Measurements from ENCODE around the gene ABCC6.
"Not testable (repeated sequence)": the region's sequence is repeated elsewhere in the genome, so short reads cannot be mapped to it uniquely, and the experiment has no call there.

The ABCC6 gene

GRCh38 chr16:16220449-16220848 is 2.8 kb downstream of the ABCC6 start:
- not testable (repeated sequence) for H3K4ac ChIP-seq (ENCODE audit: low read depth, low read length); H3K56ac ChIP-seq (ENCODE audit: low read length); H3K27ac ChIP-seq (ENCODE audit: low read depth, low read length); H3K9ac ChIP-seq (ENCODE audit: low read length); H3K4me3 ChIP-seq (ENCODE audit: low read length); H3K23ac ChIP-seq (ENCODE audit: low read length); H3K18ac ChIP-seq (ENCODE audit: low read length); H2BK5ac ChIP-seq (ENCODE audit: low read length); H2AK5ac ChIP-seq (ENCODE audit: low read length); H2BK15ac ChIP-seq (replicated peaks; ENCODE audit: low read depth); H2BK120ac ChIP-seq (ENCODE audit: low read depth, low read length); H3K36me3 ChIP-seq (ENCODE audit: control insufficient read depth, insufficient read depth, low read length); H3K79me1 ChIP-seq (ENCODE audit: low read length); DNase-seq; H3K4me2 ChIP-seq (ENCODE audit: low read length); H4K5ac ChIP-seq (ENCODE audit: low read length); H3K27me3 ChIP-seq (ENCODE audit: insufficient read depth, low read length, poor library complexity); H4K8ac ChIP-seq (ENCODE audit: low read depth, low read length); H3K79me2 ChIP-seq (ENCODE audit: control insufficient read depth, insufficient read depth, low read length); H3K4me1 ChIP-seq (ENCODE audit: control insufficient read depth, low read depth, low read length)
- WGBS (ENCODE audit: extremely low coverage, insufficient coverage, low lambda C conversion rate), result no CpG with 5 or more reads among the region's 9 CpGs

GRCh38 chr16:16218787-16219186 is 4.5 kb downstream of the ABCC6 start:
- H2BK5ac ChIP-seq (ENCODE audit: low read length); H3K4me2 ChIP-seq (ENCODE audit: low read length); H3K79me1 ChIP-seq (ENCODE audit: low read length); H3K18ac ChIP-seq (ENCODE audit: low read length); H2BK15ac ChIP-seq (replicated peaks; ENCODE audit: low read depth); H3K23ac ChIP-seq (ENCODE audit: low read length); H2BK120ac ChIP-seq (ENCODE audit: low read depth, low read length); H3K79me2 ChIP-seq (ENCODE audit: control insufficient read depth, insufficient read depth, low read length); H3K36me3 ChIP-seq (ENCODE audit: control insufficient read depth, insufficient read depth, low read length); DNase-seq; H3K4me3 ChIP-seq (ENCODE audit: low read length); H3K4ac ChIP-seq (ENCODE audit: low read depth, low read length); H3K4me1 ChIP-seq (ENCODE audit: control insufficient read depth, low read depth, low read length); H3K56ac ChIP-seq (ENCODE audit: low read length); H3K27ac ChIP-seq (ENCODE audit: low read depth, low read length); H4K5ac ChIP-seq (ENCODE audit: low read length); H3K27me3 ChIP-seq (ENCODE audit: insufficient read depth, low read length, poor library complexity); H3K9ac ChIP-seq (ENCODE audit: low read length); H2AK5ac ChIP-seq (ENCODE audit: low read length); H4K8ac ChIP-seq (ENCODE audit: low read depth, low read length): not testable (repeated sequence)
- WGBS (ENCODE audit: extremely low coverage, insufficient coverage, low lambda C conversion rate), result no CpG with 5 or more reads among the region's 5 CpGs

DNA sequence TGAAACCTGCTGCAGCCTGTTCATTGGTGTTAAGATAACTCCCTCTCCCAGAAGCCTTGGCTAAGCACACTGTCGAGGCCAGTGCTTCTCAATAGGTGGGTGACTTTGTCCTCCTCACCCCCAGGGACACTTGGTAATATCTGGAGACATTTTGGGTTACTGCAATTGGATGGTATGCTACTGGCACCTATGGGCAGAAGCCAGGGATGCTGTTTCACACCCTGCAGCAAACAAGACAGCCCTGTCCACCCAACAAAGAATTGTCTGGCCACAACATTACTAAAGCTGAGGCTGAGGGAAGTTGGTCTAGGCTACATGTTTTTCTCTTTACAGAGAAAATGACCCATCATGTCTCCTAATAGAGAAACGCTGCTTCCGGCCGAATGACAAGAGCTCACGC is 4.9 kb downstream of the ABCC6 start:
- not testable (repeated sequence) for H3K79me2 ChIP-seq (ENCODE audit: control insufficient read depth, insufficient read depth, low read length); H2BK120ac ChIP-seq (ENCODE audit: low read depth, low read length); DNase-seq; H3K4me1 ChIP-seq (ENCODE audit: control insufficient read depth, low read depth, low read length); H3K36me3 ChIP-seq (ENCODE audit: control insufficient read depth, insufficient read depth, low read length); H2BK15ac ChIP-seq (replicated peaks; ENCODE audit: low read depth); H3K79me1 ChIP-seq (ENCODE audit: low read length); H3K18ac ChIP-seq (ENCODE audit: low read length); H2BK5ac ChIP-seq (ENCODE audit: low read length); H3K4ac ChIP-seq (ENCODE audit: low read depth, low read length); H3K9ac ChIP-seq (ENCODE audit: low read length); H4K5ac ChIP-seq (ENCODE audit: low read length); H3K56ac ChIP-seq (ENCODE audit: low read length); H2AK5ac ChIP-seq (ENCODE audit: low read length); H3K4me3 ChIP-seq (ENCODE audit: low read length); H3K27ac ChIP-seq (ENCODE audit: low read depth, low read length); H4K8ac ChIP-seq (ENCODE audit: low read depth, low read length); H3K4me2 ChIP-seq (ENCODE audit: low read length); H3K23ac ChIP-seq (ENCODE audit: low read length); H3K27me3 ChIP-seq (ENCODE audit: insufficient read depth, low read length, poor library complexity)
- WGBS (ENCODE audit: extremely low coverage, insufficient coverage, low lambda C conversion rate), result no CpG with 5 or more reads among the region's 5 CpGs

- not testable (repeated sequence) for H3K4me1 ChIP-seq (ENCODE audit: control insufficient read depth, low read depth, low read length); H3K9ac ChIP-seq (ENCODE audit: low read length); H3K56ac ChIP-seq (ENCODE audit: low read length); H2AK5ac ChIP-seq (ENCODE audit: low read length); DNase-seq; H3K79me2 ChIP-seq (ENCODE audit: control insufficient read depth, insufficient read depth, low read length); H2BK15ac ChIP-seq (replicated peaks; ENCODE audit: low read depth); H4K8ac ChIP-seq (ENCODE audit: low read depth, low read length); H2BK5ac ChIP-seq (ENCODE audit: low read length); H4K5ac ChIP-seq (ENCODE audit: low read length); H3K36me3 ChIP-seq (ENCODE audit: control insufficient read depth, insufficient read depth, low read length); H3K27ac ChIP-seq (ENCODE audit: low read depth, low read length); H3K4me3 ChIP-seq (ENCODE audit: low read length); H3K27me3 ChIP-seq (ENCODE audit: insufficient read depth, low read length, poor library complexity); H3K18ac ChIP-seq (ENCODE audit: low read length); H2BK120ac ChIP-seq (ENCODE audit: low read depth, low read length); H3K4ac ChIP-seq (ENCODE audit: low read depth, low read length); H3K4me2 ChIP-seq (ENCODE audit: low read length); H3K23ac ChIP-seq (ENCODE audit: low read length); H3K79me1 ChIP-seq (ENCODE audit: low read length)
- WGBS (ENCODE audit: extremely low coverage, insufficient coverage, low lambda C conversion rate), result no CpG with 5 or more reads among the region's 4 CpGs
Observed at GRCh38 chr16:16213863-16214293, 9.4 kb downstream of the ABCC6 start.

- not testable (repeated sequence) for H3K18ac ChIP-seq (ENCODE audit: low read length); H3K4me2 ChIP-seq (ENCODE audit: low read length); H4K8ac ChIP-seq (ENCODE audit: low read depth, low read length); H3K4me1 ChIP-seq (ENCODE audit: control insufficient read depth, low read depth, low read length); H3K79me2 ChIP-seq (ENCODE audit: control insufficient read depth, insufficient read depth, low read length); DNase-seq; H3K4ac ChIP-seq (ENCODE audit: low read depth, low read length); H2AK5ac ChIP-seq (ENCODE audit: low read length); H3K4me3 ChIP-seq (ENCODE audit: low read length); H2BK120ac ChIP-seq (ENCODE audit: low read depth, low read length); H4K5ac ChIP-seq (ENCODE audit: low read length); H2BK15ac ChIP-seq (replicated peaks; ENCODE audit: low read depth); H3K27ac ChIP-seq (ENCODE audit: low read depth, low read length); H3K79me1 ChIP-seq (ENCODE audit: low read length); H3K56ac ChIP-seq (ENCODE audit: low read length); H3K36me3 ChIP-seq (ENCODE audit: control insufficient read depth, insufficient read depth, low read length); H3K23ac ChIP-seq (ENCODE audit: low read length); H3K9ac ChIP-seq (ENCODE audit: low read length); H2BK5ac ChIP-seq (ENCODE audit: low read length); H3K27me3 ChIP-seq (ENCODE audit: insufficient read depth, low read length, poor library complexity)
- no CpG with 5 or more reads among the region's 1 CpG for WGBS (ENCODE audit: extremely low coverage, insufficient coverage, low lambda C conversion rate)
Observed at GRCh38 chr16:16211404-16211803, 11.9 kb downstream of the ABCC6 start.

DNA sequence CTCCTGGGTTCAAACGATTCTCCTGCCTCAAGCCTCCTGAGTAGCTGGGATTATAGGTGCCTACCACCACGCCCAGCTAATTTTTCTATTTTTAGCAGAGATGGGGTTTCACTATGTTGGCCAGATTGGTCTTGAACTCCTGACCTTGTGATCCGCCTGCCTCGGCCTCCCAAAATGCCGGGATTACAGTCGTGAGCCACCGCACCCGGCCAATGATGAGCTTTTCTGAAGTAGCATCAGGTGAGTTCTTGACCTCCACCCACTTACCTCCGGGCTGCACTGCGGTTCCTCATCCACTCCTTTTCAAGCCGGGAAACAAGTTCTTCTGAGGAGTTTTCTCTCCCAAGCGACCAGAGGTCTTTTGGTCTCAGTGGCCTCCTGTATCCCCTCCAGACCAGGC is 14.8 kb downstream of the ABCC6 start:
- H3K79me2 ChIP-seq (ENCODE audit: control insufficient read depth, insufficient read depth, low read length); H3K56ac ChIP-seq (ENCODE audit: low read length); H3K23ac ChIP-seq (ENCODE audit: low read length); H3K4me1 ChIP-seq (ENCODE audit: control insufficient read depth, low read depth, low read length); H3K18ac ChIP-seq (ENCODE audit: low read length); H3K9ac ChIP-seq (ENCODE audit: low read length); H3K79me1 ChIP-seq (ENCODE audit: low read length); DNase-seq; H2AK5ac ChIP-seq (ENCODE audit: low read length); H3K4me3 ChIP-seq (ENCODE audit: low read length); H4K5ac ChIP-seq (ENCODE audit: low read length); H4K8ac ChIP-seq (ENCODE audit: low read depth, low read length); H3K27me3 ChIP-seq (ENCODE audit: insufficient read depth, low read length, poor library complexity); H2BK15ac ChIP-seq (replicated peaks; ENCODE audit: low read depth); H2BK120ac ChIP-seq (ENCODE audit: low read depth, low read length); H2BK5ac ChIP-seq (ENCODE audit: low read length); H3K36me3 ChIP-seq (ENCODE audit: control insufficient read depth, insufficient read depth, low read length); H3K4me2 ChIP-seq (ENCODE audit: low read length); H3K4ac ChIP-seq (ENCODE audit: low read depth, low read length); H3K27ac ChIP-seq (ENCODE audit: low read depth, low read length): not testable (repeated sequence)
- no CpG with 5 or more reads among the region's 12 CpGs for WGBS (ENCODE audit: extremely low coverage, insufficient coverage, low lambda C conversion rate)
